GM21717 (cell line): ENCODE data around the gene KRTAP10-3.
"Not testable (repeated sequence)": the region's sequence is repeated elsewhere in the genome, so short reads cannot be mapped to it uniquely, and the experiment has no call there.

ENCODE experiments used
- ATAC-seq: cut with Tn5 transposase; IDR thresholded peaks from one replicate; pipeline ENCODE4 v1.9.1; 2021; ENCODE audit warnings: mild to moderate bottlenecking, moderate library complexity; ENCODE audit not compliant: unreplicated experiment

KRTAP10-3 gene

GRCh38 chr21:44572959-44573583 is 14.5 kb upstream of the KRTAP10-3 start:
- no peak for ATAC-seq

GRCh38 chr21:44571844-44572782 is 13.5 kb upstream of the KRTAP10-3 start:
- ATAC-seq = no peak

GRCh38 chr21:44571296-44571695 is 12.7 kb upstream of the KRTAP10-3 start:
- ATAC-seq = no peak

GRCh38 chr21:44569861-44570517 is 11.4 kb upstream of the KRTAP10-3 start:
- ATAC-seq = no peak

- no peak for ATAC-seq
Observed at GRCh38 chr21:44568667-44569556, 10.3 kb upstream of the KRTAP10-3 start.

GRCh38 chr21:44568261-44568660 is 9.7 kb upstream of the KRTAP10-3 start:
- ATAC-seq = no peak

GRCh38 chr21:44567481-44568171 is 9.0 kb upstream of the KRTAP10-3 start:
- no peak for ATAC-seq

GRCh38 chr21:44566403-44566802 is 7.8 kb upstream of the KRTAP10-3 start:
- no peak for ATAC-seq

- ATAC-seq = no peak
Observed at GRCh38 chr21:44564886-44565598, 6.4 kb upstream of the KRTAP10-3 start.

GRCh38 chr21:44564099-44564498 is 5.5 kb upstream of the KRTAP10-3 start:
- no peak for ATAC-seq

- not testable (repeated sequence) for ATAC-seq
Observed at GRCh38 chr21:44558329-44558675, 293 bp downstream of the KRTAP10-3 start.

- no peak for ATAC-seq
Observed at GRCh38 chr21:44557491-44558328, 885 bp downstream of the KRTAP10-3 start.

GRCh38 chr21:44556879-44557278 is 1.7 kb downstream of the KRTAP10-3 start:
- ATAC-seq = no peak

GRCh38 chr21:44555200-44555875 is 3.3 kb downstream of the KRTAP10-3 start:
- no peak for ATAC-seq

- ATAC-seq = no peak
Observed at GRCh38 chr21:44552681-44553080, 5.9 kb downstream of the KRTAP10-3 start.

GRCh38 chr21:44552136-44552535 is 6.5 kb downstream of the KRTAP10-3 start:
- ATAC-seq = no peak

GRCh38 chr21:44551340-44551961 is 7.1 kb downstream of the KRTAP10-3 start, which contains the start of gene KRTAP10-2:
TSS of gene KRTAP10-2 (minus strand) at chr21:44551505. CDS start at chr21:44551458, 47 bp downstream.
- ATAC-seq = no peak
